Measurements from ENCODE around the gene MYO3B.

- TF ChIP-seq HDAC2 (IDR thresholded peaks at IDR 0.05; ENCODE audit: borderline replicate concordance in 1 of 2, low read depth in 2 of 2, low read length in 2 of 2) (no peak), CTCF (IDR thresholded peaks at IDR 0.05; ENCODE audit: control extremely low read depth in 1 of 3, insufficient read depth in 1 of 3, low read depth in 1 of 3, low read length in 3 of 3) (no peak), GABPA (IDR thresholded peaks at IDR 0.05; ENCODE audit: borderline replicate concordance, insufficient read depth, low read length) (no peak), EZH2 (IDR thresholded peaks at IDR 0.05; ENCODE audit: low read depth, low read length, severe bottlenecking) (no peak), ATF3 (IDR thresholded peaks at IDR 0.05; ENCODE audit: insufficient read depth, low read depth, low read length) (no peak), CEBPB (IDR thresholded peaks at IDR 0.05; ENCODE audit: low read depth, low read length) (no peak), YY1 (IDR thresholded peaks at IDR 0.05; ENCODE audit: low read depth, low read length) (no peak), POLR2A (IDR thresholded peaks at IDR 0.05; ENCODE audit: control extremely low read depth in 1 of 2, low read depth in 2 of 2, low read length in 2 of 2) (no peak), GTF2F1 (IDR thresholded peaks at IDR 0.05; ENCODE audit: borderline replicate concordance, low read depth, low read length) (no peak)
These were observed 314.1 kb downstream of the MYO3B start for GRCh38 chr2:170492010-170492409.
